Prostate gland (tissue), 2 donors: ENCODE measurements around the gene DZIP1.

ENCODE experiments used
- CTCF ChIP-seq, 4 experiments: fragments of 200-600 bp in 2 of 4; fragments of 450-650 bp in 2 of 4; sonication (generic) in 2 of 4; IDR thresholded peaks; 1 replicate in 3 of 4; 2 replicates in 1 of 4; pipeline ENCODE4 v1.5.1; 2016 to 2019; ENCODE audit warnings: antibody characterized with exemption in 4 of 4, mild to moderate bottlenecking in 2 of 4, moderate library complexity in 2 of 4
- POLR2A ChIP-seq: fragments of 450-650 bp; IDR thresholded peaks from one replicate; pipeline ENCODE4 v1.6.1; 2016; ENCODE audit warnings: antibody characterized with exemption, mild to moderate bottlenecking
- POLR2AphosphoS5 ChIP-seq: sonication (generic); formaldehyde crosslinking; IDR thresholded peaks from one replicate; pipeline ENCODE4 v1.6.1; 2017; ENCODE audit warnings: antibody characterized with exemption

- TF ChIP-seq CTCF (IDR thresholded peaks at IDR 0.05) (no peak), POLR2AphosphoS5 (no peak), POLR2A (no peak)
These were observed 43.3 kb downstream of the DZIP1 start for GRCh38 chr13:95601216-95601615.
